HG03558 (cell line): Measurements from ENCODE around the gene IFNA17.
A peak's percentile ranks its signal among the peaks of the same experiment; 100 is the strongest.
"Not testable (repeated sequence)": the region's sequence is repeated elsewhere in the genome, so short reads cannot be mapped to it uniquely, and the experiment has no call there.

Source experiments
- ATAC-seq: cut with Tn5 transposase; IDR thresholded peaks from one replicate; pipeline ENCODE4 v1.9.1; 2021; ENCODE audit warnings: moderate number of reproducible peaks; ENCODE audit not compliant: unreplicated experiment; ENCODE audit errors: extremely low read depth

Gene IFNA17

DNA sequence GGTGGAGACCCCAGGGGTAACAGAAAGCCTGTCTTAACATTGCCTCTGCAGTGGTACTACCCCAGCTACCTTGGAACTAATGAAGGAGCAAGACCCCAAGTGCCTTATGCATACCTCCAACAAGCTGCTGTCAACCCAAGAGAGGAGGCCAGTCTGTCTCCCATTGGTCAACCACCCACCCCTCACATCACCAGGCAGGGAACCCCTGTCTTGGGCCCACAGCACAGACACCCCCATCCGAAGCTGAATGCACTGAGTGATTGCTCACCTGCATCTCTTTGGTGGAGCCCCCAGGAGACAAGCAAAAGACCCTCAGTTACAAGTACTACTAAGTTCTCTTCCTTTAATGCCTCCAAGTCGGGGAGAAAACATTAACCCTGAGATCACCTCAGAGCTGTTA lies 15.9 kb downstream of the IFNA17 start:
- ATAC-seq = not testable (repeated sequence)

GRCh38 chr9:21210782-21211181 lies 17.2 kb downstream of the IFNA17 start:
- not testable (repeated sequence) for ATAC-seq

- no peak for ATAC-seq
Measured at GRCh38 chr9:21210311-21210710, 17.7 kb downstream of the IFNA17 start.

DNA sequence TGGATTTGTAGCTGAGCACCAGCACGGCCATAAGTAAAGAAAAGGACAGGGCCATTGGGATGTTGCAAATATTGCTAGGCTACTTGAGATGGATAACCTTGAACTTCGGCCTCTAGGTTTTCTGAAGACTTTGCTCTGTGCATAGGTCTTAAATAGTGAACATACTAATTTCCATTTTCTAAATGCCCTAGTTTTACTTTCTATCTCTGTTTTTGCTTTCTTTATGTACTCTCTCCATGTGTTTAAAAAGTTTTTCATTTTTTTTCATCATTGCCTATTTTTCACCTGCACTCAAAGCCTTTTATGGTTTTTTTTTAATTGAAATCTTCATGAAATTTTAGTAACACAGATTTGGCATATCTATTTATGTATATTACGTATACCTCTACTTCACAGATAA lies 21.0 kb downstream of the IFNA17 start, which contains the start of gene IFNA10:
Gene IFNA10, minus strand, starts transcription at position 101 of the 400 bp plus-strand sequence. Its CDS starts 46 bp downstream, at position 55.
- ATAC-seq = not testable (repeated sequence)

GRCh38 chr9:21205204-21205603 lies 22.8 kb downstream of the IFNA17 start:
- ATAC-seq = no peak

- not testable (repeated sequence) for ATAC-seq
Measured at GRCh38 chr9:21202105-21202504, 25.9 kb downstream of the IFNA17 start, which contains the start of gene IFNA7. Gene IFNA7, minus strand, starts transcription at chr9:21202205. Its CDS starts 40 bp downstream, at chr9:21202165.

DNA sequence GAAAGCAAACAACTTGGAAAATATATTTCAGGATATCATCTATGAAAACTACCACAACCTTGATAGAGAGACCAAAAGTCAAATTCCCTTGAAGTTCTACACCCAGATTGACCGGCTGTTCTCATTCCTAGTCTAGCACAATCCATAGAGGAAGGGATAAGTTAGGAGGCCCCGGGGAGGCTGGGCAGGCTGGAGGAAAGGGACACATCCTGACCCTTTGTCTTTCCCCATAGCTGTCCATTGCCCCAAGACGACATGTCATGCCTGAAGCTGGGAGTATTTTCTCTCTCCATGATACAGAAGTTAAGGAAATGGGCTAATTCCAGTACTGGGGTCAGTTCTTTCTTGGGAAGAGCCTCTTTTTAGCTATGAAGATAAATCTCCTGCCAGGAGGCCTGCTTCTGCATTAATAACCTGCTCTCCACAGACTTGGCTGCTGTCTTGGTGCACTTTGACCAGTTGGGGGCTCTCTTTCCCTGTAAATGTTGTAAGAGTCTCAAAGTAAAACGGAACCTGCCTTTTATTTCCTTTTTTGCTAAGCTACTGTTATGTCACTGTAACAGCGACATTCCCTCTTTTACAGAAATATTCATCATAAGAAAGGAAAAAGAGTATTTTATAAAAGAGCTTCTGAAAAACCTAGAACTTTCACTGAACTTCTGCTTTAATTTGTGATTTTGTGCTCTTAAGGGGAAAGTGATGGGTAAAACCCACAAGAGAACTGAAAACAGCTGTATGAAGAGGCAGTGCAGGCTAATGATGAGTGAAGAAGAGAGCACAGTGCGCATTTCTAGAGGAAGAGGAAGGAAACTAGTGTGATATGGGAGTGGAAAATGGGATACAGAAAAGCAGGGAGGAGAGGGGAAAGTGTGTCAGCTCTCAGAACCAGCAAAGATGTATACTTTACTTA lies 32.9 kb downstream of the IFNA17 start:
- peak; percentile 87 for ATAC-seq

- not testable (repeated sequence) for ATAC-seq
Measured at GRCh38 chr9:21187487-21187886, 40.5 kb downstream of the IFNA17 start, which contains the start of gene IFNA4. Gene IFNA4, minus strand, starts transcription at chr9:21187587. Its CDS starts 56 bp downstream, at chr9:21187531.

GRCh38 chr9:21182810-21183736 lies 44.9 kb downstream of the IFNA17 start:
- ATAC-seq = peak; percentile 74
